Transverse colon (tissue), 4 donors: ENCODE measurements around the gene KCNJ6. TPM values are rescaled to one million over a fixed set of nuclear protein-coding genes. Genes with fewer than 3 reads are reported as not detected.
A peak's percentile ranks its signal among the peaks of the same experiment; 100 is the strongest.

Experiments
- DNase-seq: peaks from one replicate; pipeline ENCODE4 v3.0.0-alpha.2; 2019
- H3K27ac ChIP-seq, 4 donors: fragments of 200-600 bp; sonication (generic); 2 replicates each; pipeline ENCODE4 v1.5.1; 2016 to 2018; ENCODE audit warnings: inconsistent platforms in 4 of 4
- H3K27me3 ChIP-seq: fragments of 200-600 bp; sonication (generic); 2 replicates; pipeline ENCODE4 v1.5.1; 2017; ENCODE audit warnings: inconsistent platforms
- H3K36me3 ChIP-seq, 4 donors: fragments of 200-600 bp; sonication (generic); 2 replicates each; pipeline ENCODE4 v1.5.1; 2017 to 2019; ENCODE audit warnings: inconsistent platforms in 4 of 4
- H3K4me1 ChIP-seq, 4 donors: fragments of 200-600 bp; sonication (generic); 2 replicates each; pipeline ENCODE4 v1.5.1; 2017 to 2020; ENCODE audit warnings: inconsistent platforms in 4 of 4
- H3K4me3 ChIP-seq, 4 donors: fragments of 200-600 bp; sonication (generic); 1 replicate in 1 of 4; 2 replicates in 3 of 4; pipeline versions ENCODE4 v1.5.1 to v1.6.1; 2017 to 2019; ENCODE audit warnings: inconsistent platforms in 4 of 4
- H3K9me3 ChIP-seq, 2 donors: fragments of 200-600 bp; sonication (generic); 2 replicates each; pipeline ENCODE4 v1.5.1; 2017 to 2019; ENCODE audit warnings: inconsistent platforms in 2 of 2
- EP300 ChIP-seq: sonication (generic); formaldehyde crosslinking; IDR thresholded peaks from one replicate; pipeline ENCODE4 v1.6.1; 2017; ENCODE audit warnings: antibody characterized with exemption, low read depth
- POLR2A ChIP-seq: fragments of 450-650 bp; IDR thresholded peaks from one replicate; pipeline ENCODE4 v1.6.1; 2016; ENCODE audit warnings: antibody characterized with exemption, mild to moderate bottlenecking, moderate library complexity
- POLR2AphosphoS5 ChIP-seq, 3 donors: sonication (generic); formaldehyde crosslinking; IDR thresholded peaks; one replicate each; pipeline ENCODE4 v1.6.1; 2016; ENCODE audit warnings: antibody characterized with exemption in 3 of 3
- WGBS, 2 donors: methylation state at CpG; one replicate each; pipeline ENCODE4 v1.1.5; 2018; ENCODE audit warnings: low coverage in 1 of 2; 5-methylcytosine and 5-hydroxymethylcytosine counted together
- in situ Hi-C, 4 donors: fragments of 200-750 bp; cut with MboI; loops; one replicate each; pipeline versions ENCODE4 v1.15.0 to v1.15.1; 2017; ENCODE audit warnings: low sequenced_read_pairs in 3 of 4, low pct_ligation_motif_present in 1 of 4, low pct_unique_long_range_greater_than_20kb in 1 of 4
- intact Hi-C: fragments of 100-400 bp; cut with DNase I; formaldehyde crosslinking; loops from one replicate; pipeline ENCODE4 v1.15.1; 2023; ENCODE audit warnings: low total_unique reads
- total RNA-seq, 4 donors: library from RNA; depleted of rRNA; stranded (reverse); fragments of >200 nt; gene quantifications; one replicate each; pipeline ENCODE4 v1.1.0, GENCODE V29; 2016
- TF ChIP-seq, protein P1 (sequence below), 5 experiments: fragments of 200-600 bp in 3 of 5; fragments of 450-650 bp in 2 of 5; sonication (generic) in 3 of 5; IDR thresholded peaks; 1 replicate in 2 of 5; 2 replicates in 3 of 5; pipeline ENCODE4 v1.5.1; 2016 to 2017; ENCODE audit warnings: antibody characterized with exemption in 5 of 5, inconsistent platforms in 3 of 5, mild to moderate bottlenecking in 2 of 5, moderate library complexity in 1 of 5

KCNJ6 gene
- total RNA-seq, 4 donors from 2014 or later: 0.14 to 0.16 TPM; not detected in 2

DNA sequence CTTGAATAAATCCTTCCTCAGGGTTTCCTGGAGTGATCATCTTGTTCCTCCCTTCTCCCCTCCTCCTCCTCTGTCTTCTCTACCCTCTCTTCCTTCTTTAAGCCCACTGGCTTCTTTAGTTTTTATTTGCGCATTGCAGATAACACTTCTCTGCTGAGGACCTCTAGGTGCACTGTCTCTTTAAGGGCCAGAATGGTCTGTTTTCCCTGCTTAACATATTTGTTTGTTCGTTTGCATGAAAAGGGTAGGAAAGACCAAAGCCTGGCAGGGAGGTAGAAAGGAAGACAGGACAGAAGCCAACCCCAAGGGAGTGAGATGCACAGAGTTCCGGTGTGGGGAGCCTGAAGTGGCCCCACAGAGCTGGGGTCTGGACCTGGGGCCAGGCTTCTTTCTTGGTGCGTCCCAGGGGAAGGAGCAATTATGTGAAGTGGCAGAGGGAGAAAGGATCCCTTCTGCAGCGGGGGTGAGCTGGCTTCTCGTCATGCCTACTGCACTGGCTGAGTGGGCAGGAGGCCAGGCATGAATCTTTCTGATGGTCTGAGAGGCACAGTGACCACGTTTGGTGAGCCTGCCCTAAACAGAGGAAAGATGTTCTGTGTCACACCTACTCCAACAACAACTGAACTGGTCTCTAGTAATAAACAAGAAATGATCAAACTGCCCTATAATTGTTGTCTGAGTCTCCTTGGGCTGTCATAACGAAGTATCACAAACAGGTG is 232.7 kb downstream of the KCNJ6 start:
- Histone ChIP-seq H3K36me3 (no peaks in the 10 kb centered on the region), H3K9me3 (no peaks in the 10 kb centered on the region), H3K27me3 (no peaks in the 10 kb centered on the region), H3K4me3 (no peak overlapping the region), H3K27ac (no peak overlapping the region), H3K4me1 (peaks cover 0 to 4% (median 0%) of the 10 kb centered on the region in 4 donors)
- 48 to 59% methylated on average over 4 to 8 of the region's 8 CpGs for WGBS, 2 donors
- in situ Hi-C loops (loop anchor here in 1 of 4 donors (25.0 kb wide), 1 partner anchor 679 kb away; no protein-coding TSS in a partner anchor), intact Hi-C loops (no loop called here)
- no peak for DNase-seq
- TF ChIP-seq EP300: no peak
- no peak for TF ChIP-seq POLR2A
- no peak for TF ChIP-seq POLR2AphosphoS5 (IDR thresholded peaks at IDR 0.05)
- TF ChIP-seq, protein P1, sequence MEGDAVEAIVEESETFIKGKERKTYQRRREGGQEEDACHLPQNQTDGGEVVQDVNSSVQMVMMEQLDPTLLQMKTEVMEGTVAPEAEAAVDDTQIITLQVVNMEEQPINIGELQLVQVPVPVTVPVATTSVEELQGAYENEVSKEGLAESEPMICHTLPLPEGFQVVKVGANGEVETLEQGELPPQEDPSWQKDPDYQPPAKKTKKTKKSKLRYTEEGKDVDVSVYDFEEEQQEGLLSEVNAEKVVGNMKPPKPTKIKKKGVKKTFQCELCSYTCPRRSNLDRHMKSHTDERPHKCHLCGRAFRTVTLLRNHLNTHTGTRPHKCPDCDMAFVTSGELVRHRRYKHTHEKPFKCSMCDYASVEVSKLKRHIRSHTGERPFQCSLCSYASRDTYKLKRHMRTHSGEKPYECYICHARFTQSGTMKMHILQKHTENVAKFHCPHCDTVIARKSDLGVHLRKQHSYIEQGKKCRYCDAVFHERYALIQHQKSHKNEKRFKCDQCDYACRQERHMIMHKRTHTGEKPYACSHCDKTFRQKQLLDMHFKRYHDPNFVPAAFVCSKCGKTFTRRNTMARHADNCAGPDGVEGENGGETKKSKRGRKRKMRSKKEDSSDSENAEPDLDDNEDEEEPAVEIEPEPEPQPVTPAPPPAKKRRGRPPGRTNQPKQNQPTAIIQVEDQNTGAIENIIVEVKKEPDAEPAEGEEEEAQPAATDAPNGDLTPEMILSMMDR (IDR thresholded peaks at IDR 0.05): no peak

DNA sequence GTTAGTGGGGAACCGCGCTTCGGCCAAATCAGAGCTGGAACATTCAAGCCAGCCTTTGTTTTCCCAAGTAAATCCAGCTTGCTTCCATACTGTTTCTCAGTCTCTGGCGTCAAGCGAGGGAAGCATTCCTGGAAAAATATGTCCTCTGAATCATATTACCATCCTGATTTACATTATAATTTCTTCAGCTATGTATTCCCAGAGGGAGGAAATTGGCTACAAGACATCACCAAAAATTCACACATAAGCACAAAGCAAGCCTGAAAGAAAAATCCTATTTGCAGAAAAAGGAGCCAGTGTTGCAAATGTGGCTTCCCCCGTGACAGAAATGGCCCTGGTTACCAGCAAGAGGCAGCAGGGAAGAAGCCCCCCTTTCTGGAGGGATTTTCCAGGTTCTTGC is 233.3 kb downstream of the KCNJ6 start:
- no peaks in the 10 kb centered on the region for H3K27me3 ChIP-seq
- WGBS, 2 donors: 61 to 74% methylated on average over 3 to 6 of the region's 6 CpGs
- in situ Hi-C loops (loop anchor here in 1 of 4 donors (25.0 kb wide), 1 partner anchor 679 kb away; no protein-coding TSS in a partner anchor), intact Hi-C loops (no loop called here)
- no peak overlapping the region for H3K27ac ChIP-seq
- H3K4me1 ChIP-seq: peaks cover 0 to 4% (median 0%) of the 10 kb centered on the region in 4 donors
- H3K4me3 ChIP-seq: no peak overlapping the region
- TF ChIP-seq POLR2AphosphoS5 (IDR thresholded peaks at IDR 0.05) (no peak), EP300 (no peak), POLR2A (no peak)
- no peaks in the 10 kb centered on the region for H3K9me3 ChIP-seq
- DNase-seq: no peak
- H3K36me3 ChIP-seq: no peaks in the 10 kb centered on the region

DNA sequence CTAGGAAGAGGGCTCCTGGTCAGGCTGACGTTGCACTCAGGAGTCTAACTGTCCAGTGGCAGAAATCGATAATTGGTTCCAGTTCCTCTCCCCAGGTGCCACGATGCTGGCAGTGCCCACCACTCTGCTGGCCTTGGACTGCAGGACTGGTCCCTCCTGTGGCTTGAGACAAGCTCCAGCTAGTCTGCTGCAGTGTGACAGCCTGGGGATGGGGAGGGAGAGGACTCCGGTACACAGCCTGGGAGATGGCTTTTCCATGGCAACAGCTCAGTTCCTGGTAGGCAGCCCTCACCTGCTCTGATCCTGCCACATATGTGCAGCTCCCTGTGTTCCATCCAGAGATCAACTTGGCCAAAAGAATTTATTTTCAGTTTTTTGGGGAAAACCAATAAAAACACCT is 239.3 kb downstream of the KCNJ6 start:
- WGBS, 2 donors: 86% methylated on average over 4 of the region's 4 CpGs; no CpG with 5 or more reads in 1 of the 2 donors
- H3K27ac ChIP-seq: no peak overlapping the region
- DNase-seq: no peak
- H3K4me1 ChIP-seq: peaks cover 0 to 3% (median 1%) of the 10 kb centered on the region in 4 donors
- no peaks in the 10 kb centered on the region for H3K36me3 ChIP-seq
- no peaks in the 10 kb centered on the region for H3K9me3 ChIP-seq
- peaks cover 24% of the 10 kb centered on the region for H3K27me3 ChIP-seq
- no peak overlapping the region for H3K4me3 ChIP-seq
- no peak for TF ChIP-seq POLR2A
- in situ Hi-C loops (loop anchor here in 1 of 4 donors (25.0 kb wide), 1 partner anchor 685 kb away; no protein-coding TSS in a partner anchor), intact Hi-C loops (no loop called here)

DNA sequence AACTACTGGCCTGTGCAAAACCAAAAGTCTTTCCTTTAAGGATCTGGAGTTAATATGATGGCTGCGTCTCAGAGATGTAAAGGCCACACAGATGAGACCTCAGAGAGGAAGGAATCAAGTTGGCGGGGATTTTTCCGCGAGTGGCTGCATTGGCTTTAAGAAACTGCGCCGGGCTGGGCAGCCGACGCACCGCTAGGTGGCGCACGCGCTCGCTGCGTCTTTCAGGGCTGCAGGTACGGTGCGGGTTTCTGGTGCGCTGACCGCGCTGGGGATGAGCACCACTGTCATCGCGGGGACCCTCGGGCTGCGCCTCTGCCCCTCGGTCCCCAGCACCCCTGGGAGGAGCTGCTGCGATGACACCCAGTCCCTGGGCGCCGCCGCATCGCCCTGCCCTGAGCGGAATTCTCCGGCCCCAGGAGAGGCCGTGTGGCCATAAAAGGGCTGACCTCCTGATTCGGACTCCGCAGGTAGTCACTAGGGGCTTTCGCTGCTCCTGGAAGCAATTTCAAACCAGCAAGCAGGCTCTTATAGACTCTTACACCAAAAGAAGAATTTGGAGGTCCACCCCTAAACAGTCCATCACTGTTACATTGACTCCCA is 241.0 kb downstream of the KCNJ6 start:
- DNase-seq: peak; percentile 45
- no peak for TF ChIP-seq POLR2A
- TF ChIP-seq, protein P1 (IDR thresholded peaks at IDR 0.05): peak; percentile 62 to 94 (median 93)
- Histone ChIP-seq H3K27me3 (peaks cover 24% of the 10 kb centered on the region), H3K27ac (no peak overlapping the region), H3K9me3 (no peaks in the 10 kb centered on the region), H3K36me3 (no peaks in the 10 kb centered on the region), H3K4me1 (peaks cover 0 to 3% (median 1%) of the 10 kb centered on the region in 4 donors), H3K4me3 (no peak overlapping the region)
- intact Hi-C loops (no loop called here), in situ Hi-C loops (loop anchor here in 1 of 4 donors (25.0 kb wide), 1 partner anchor 687 kb away; no protein-coding TSS in a partner anchor)
- WGBS, 2 donors: 18% methylated on average over 25 of the region's 35 CpGs; no CpG with 5 or more reads in 1 of the 2 donors
